ENCODE data around the gene RNF220.

- no peak for TF ChIP-seq POLR2A (IDR thresholded peaks at IDR 0.05)
- TF ChIP-seq, protein P1, sequence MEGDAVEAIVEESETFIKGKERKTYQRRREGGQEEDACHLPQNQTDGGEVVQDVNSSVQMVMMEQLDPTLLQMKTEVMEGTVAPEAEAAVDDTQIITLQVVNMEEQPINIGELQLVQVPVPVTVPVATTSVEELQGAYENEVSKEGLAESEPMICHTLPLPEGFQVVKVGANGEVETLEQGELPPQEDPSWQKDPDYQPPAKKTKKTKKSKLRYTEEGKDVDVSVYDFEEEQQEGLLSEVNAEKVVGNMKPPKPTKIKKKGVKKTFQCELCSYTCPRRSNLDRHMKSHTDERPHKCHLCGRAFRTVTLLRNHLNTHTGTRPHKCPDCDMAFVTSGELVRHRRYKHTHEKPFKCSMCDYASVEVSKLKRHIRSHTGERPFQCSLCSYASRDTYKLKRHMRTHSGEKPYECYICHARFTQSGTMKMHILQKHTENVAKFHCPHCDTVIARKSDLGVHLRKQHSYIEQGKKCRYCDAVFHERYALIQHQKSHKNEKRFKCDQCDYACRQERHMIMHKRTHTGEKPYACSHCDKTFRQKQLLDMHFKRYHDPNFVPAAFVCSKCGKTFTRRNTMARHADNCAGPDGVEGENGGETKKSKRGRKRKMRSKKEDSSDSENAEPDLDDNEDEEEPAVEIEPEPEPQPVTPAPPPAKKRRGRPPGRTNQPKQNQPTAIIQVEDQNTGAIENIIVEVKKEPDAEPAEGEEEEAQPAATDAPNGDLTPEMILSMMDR (IDR thresholded peaks at IDR 0.05) = no peak
- no peak for TF ChIP-seq EP300 (IDR thresholded peaks at IDR 0.05)
These were observed 14.8 kb upstream of the RNF220 start for GRCh38 chr1:44390277-44390676.
